22Rv1 (cell line): Measurements from ENCODE around the gene VASH2.

Experiments used
- CTCF ChIP-seq: fragments of 450-650 bp; IDR thresholded peaks from 2 replicates; pipeline ENCODE4 v1.5.1; 2017; ENCODE audit warnings: mild to moderate bottlenecking
- ZFX ChIP-seq: fragments of 450-650 bp; IDR thresholded peaks from 2 replicates; pipeline ENCODE4 v1.6.1; 2017; ENCODE audit warnings: antibody characterized with exemption, borderline replicate concordance

- TF ChIP-seq CTCF (no peak), ZFX (no peak)
Observed at GRCh38 chr1:213034713-213035112, 84.4 kb downstream of the VASH2 start.
